Testis (tissue), 2 donors: ENCODE data around the gene MROH8.

Experiments
- POLR2A ChIP-seq: fragments of 450-650 bp; IDR thresholded peaks from one replicate; pipeline ENCODE4 v1.6.1; 2017; ENCODE audit warnings: antibody characterized with exemption, mild to moderate bottlenecking, moderate library complexity
- TF ChIP-seq, protein P1 (sequence below), 3 experiments: fragments of 450-650 bp in 2 of 3; fragments of 200-600 bp in 1 of 3; sonication (generic) in 1 of 3; IDR thresholded peaks; one replicate each; pipeline ENCODE4 v1.5.1; 2016 to 2019; ENCODE audit warnings: antibody characterized with exemption in 3 of 3, mild to moderate bottlenecking in 2 of 3, moderate library complexity in 1 of 3

DNA sequence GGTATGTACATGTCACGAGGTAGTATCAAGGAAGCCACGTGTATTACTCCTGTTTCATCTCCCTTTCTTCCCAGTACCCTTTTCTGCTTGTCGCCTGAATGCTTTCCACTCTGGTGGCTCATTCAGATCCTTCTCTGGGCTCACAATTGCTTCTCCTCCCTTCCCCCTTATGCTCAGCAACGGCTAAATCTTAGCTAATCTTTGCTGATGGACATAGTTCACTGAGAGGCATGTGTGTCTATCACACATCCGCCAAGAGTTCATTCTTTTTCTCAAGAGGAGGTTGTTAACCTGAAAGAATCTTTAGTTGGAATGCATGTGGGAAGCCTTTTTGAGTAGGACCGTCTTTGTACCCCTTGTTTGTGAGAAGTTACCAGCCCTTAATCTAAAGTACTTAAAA, 25.8 kb upstream of the MROH8 start:
- TF ChIP-seq, protein P1, sequence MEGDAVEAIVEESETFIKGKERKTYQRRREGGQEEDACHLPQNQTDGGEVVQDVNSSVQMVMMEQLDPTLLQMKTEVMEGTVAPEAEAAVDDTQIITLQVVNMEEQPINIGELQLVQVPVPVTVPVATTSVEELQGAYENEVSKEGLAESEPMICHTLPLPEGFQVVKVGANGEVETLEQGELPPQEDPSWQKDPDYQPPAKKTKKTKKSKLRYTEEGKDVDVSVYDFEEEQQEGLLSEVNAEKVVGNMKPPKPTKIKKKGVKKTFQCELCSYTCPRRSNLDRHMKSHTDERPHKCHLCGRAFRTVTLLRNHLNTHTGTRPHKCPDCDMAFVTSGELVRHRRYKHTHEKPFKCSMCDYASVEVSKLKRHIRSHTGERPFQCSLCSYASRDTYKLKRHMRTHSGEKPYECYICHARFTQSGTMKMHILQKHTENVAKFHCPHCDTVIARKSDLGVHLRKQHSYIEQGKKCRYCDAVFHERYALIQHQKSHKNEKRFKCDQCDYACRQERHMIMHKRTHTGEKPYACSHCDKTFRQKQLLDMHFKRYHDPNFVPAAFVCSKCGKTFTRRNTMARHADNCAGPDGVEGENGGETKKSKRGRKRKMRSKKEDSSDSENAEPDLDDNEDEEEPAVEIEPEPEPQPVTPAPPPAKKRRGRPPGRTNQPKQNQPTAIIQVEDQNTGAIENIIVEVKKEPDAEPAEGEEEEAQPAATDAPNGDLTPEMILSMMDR (IDR thresholded peaks at IDR 0.05), result no peak
- TF ChIP-seq POLR2A, result no peak
